ENCODE measurements around the gene RAB7B. TPM values are rescaled to one million over a fixed set of nuclear protein-coding genes. Genes with fewer than 3 reads are reported as not detected.

RAB7B gene
- total RNA-seq, 4 donors from 2014 or later: 21.6 to 55.5 (median 26.8) TPM

- Histone ChIP-seq H3K36me3 (no peaks in the 10 kb centered on the region), H3K4me3 (no peak overlapping the region), H3K27me3 (no peaks in the 10 kb centered on the region), H3K27ac (no peak overlapping the region), H3K4me1 (no peaks in the 10 kb centered on the region), H3K9me3 (no peaks in the 10 kb centered on the region)
- DNase-seq (ENCODE audit: low spot score in 2 of 2): no peak
- no peak for TF ChIP-seq CTCF (IDR thresholded peaks at IDR 0.05)
- no peak for TF ChIP-seq EP300 (IDR thresholded peaks at IDR 0.05)
- no peak for TF ChIP-seq POLR2A (IDR thresholded peaks at IDR 0.05)
- no peak for TF ChIP-seq POLR2AphosphoS5 (IDR thresholded peaks at IDR 0.05)
- WGBS: 89% methylated on average over 6 of the region's 6 CpGs
Measured at GRCh38 chr1:206048582-206048981, 45.4 kb upstream of the RAB7B start.

GRCh38 chr1:206047271-206047670 lies 44.1 kb upstream of the RAB7B start:
- Histone ChIP-seq H3K9me3 (no peaks in the 10 kb centered on the region), H3K36me3 (no peaks in the 10 kb centered on the region), H3K4me1 (no peaks in the 10 kb centered on the region), H3K4me3 (no peak overlapping the region), H3K27ac (no peak overlapping the region), H3K27me3 (no peaks in the 10 kb centered on the region)
- WGBS: 70% methylated on average over 4 of the region's 4 CpGs
- TF ChIP-seq POLR2A (IDR thresholded peaks at IDR 0.05): no peak
- no peak for TF ChIP-seq CTCF (IDR thresholded peaks at IDR 0.05)
- TF ChIP-seq POLR2AphosphoS5 (IDR thresholded peaks at IDR 0.05): no peak
- no peak for TF ChIP-seq EP300 (IDR thresholded peaks at IDR 0.05)
- DNase-seq (ENCODE audit: low spot score in 2 of 2): no peak

GRCh38 chr1:206041640-206042039 lies 38.4 kb upstream of the RAB7B start:
- no peak overlapping the region for H3K4me3 ChIP-seq
- no peak overlapping the region for H3K27ac ChIP-seq
- H3K27me3 ChIP-seq: no peaks in the 10 kb centered on the region
- H3K36me3 ChIP-seq: no peaks in the 10 kb centered on the region
- peaks cover 4% of the 10 kb centered on the region for H3K4me1 ChIP-seq
- H3K9me3 ChIP-seq: no peaks in the 10 kb centered on the region
- no peak for DNase-seq (ENCODE audit: low spot score in 2 of 2)
- 38% methylated on average over 7 of the region's 7 CpGs for WGBS
- TF ChIP-seq EP300 (IDR thresholded peaks at IDR 0.05) (no peak), POLR2A (IDR thresholded peaks at IDR 0.05) (no peak), POLR2AphosphoS5 (IDR thresholded peaks at IDR 0.05) (no peak), CTCF (IDR thresholded peaks at IDR 0.05) (no peak)

GRCh38 chr1:206040328-206040727 lies 37.1 kb upstream of the RAB7B start:
- TF ChIP-seq CTCF (IDR thresholded peaks at IDR 0.05): no peak
- TF ChIP-seq POLR2A (IDR thresholded peaks at IDR 0.05): no peak
- TF ChIP-seq POLR2AphosphoS5 (IDR thresholded peaks at IDR 0.05): no peak
- H3K27me3 ChIP-seq: no peaks in the 10 kb centered on the region
- DNase-seq (ENCODE audit: low spot score in 2 of 2): no peak
- H3K4me3 ChIP-seq: no peak overlapping the region
- WGBS: 74% methylated on average over 5 of the region's 5 CpGs
- H3K9me3 ChIP-seq: no peaks in the 10 kb centered on the region
- H3K4me1 ChIP-seq: peaks cover 4% of the 10 kb centered on the region
- no peak overlapping the region for H3K27ac ChIP-seq
- no peaks in the 10 kb centered on the region for H3K36me3 ChIP-seq

DNA sequence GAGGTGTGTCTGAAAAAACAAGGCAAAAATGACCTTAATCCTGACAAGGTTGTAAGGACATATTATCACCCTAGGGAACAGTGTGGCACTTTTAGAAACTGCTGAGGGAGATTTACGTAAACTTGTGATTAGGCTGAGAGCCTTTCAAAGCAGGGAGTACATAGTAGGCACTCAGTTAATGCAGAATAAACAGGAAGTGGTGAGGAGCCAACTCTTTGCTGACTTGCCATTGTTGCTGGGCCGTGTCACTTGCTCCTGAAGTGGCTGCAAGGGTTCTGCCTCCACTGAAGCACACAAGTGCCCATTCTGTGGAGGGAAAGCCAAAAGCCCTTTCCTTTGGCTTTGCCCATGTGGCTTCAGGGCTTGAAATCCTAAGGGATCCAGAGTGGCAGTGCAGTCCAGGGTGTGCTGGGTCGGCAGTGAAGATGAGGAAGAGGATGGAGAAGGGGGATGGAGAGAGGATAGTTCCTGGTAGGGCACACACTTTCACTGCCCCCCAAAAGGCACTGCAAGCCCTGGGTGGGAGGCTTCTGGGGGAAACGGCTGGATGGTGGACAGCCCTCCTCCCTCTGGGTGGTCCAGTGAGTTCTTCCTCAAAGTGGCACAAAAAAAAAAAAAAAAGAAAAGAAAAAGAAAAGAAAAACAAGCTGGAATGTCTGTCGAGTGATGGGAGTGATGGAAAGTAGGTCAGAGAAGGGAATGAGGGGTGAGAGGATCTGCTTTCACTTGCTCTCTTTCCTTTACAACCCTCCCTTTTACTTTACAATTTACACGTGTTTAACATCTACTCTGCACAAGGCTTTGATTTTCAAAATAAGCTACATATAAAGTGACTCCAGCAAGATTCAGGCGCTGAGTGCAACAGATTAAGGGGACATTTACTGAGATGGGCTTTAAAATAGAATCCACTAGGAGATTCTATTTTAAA lies 36.1 kb upstream of the RAB7B start:
- TF ChIP-seq POLR2AphosphoS5 (IDR thresholded peaks at IDR 0.05) (no peak), EP300 (IDR thresholded peaks at IDR 0.05) (no peak), POLR2A (IDR thresholded peaks at IDR 0.05) (no peak), CTCF (IDR thresholded peaks at IDR 0.05) (no peak)
- Histone ChIP-seq H3K27me3 (no peaks in the 10 kb centered on the region), H3K36me3 (no peaks in the 10 kb centered on the region), H3K4me1 (peaks cover 10% of the 10 kb centered on the region), H3K4me3 (no peak overlapping the region), H3K27ac (no peak overlapping the region), H3K9me3 (no peaks in the 10 kb centered on the region)
- DNase-seq (ENCODE audit: low spot score in 2 of 2): no peak
- 39% methylated on average over 7 of the region's 7 CpGs for WGBS

Data from suprapubic skin (tissue), 4 donors.